HEK293T (cell line): ENCODE results near the gene BCORL1.

ENCODE experiments used
- BHLHE40 ChIP-seq: fragments of 450-650 bp; IDR thresholded peaks from 2 replicates; pipeline ENCODE4 v1.6.1; 2016; ENCODE audit warnings: mild to moderate bottlenecking, moderate library complexity, borderline replicate concordance
- ELF4 ChIP-seq: fragments of 450-650 bp; IDR thresholded peaks from 2 replicates; pipeline ENCODE4 v1.6.1; 2017; ENCODE audit warnings: antibody characterized with exemption
- FOXA1 ChIP-seq: fragments of 450-650 bp; IDR thresholded peaks from 2 replicates; pipeline ENCODE4 v1.6.1; 2016; ENCODE audit warnings: mild to moderate bottlenecking
- FOXK2 ChIP-seq: fragments of 450-650 bp; IDR thresholded peaks from 2 replicates; pipeline ENCODE4 v1.6.1; 2016; ENCODE audit warnings: mild to moderate bottlenecking
- FOXM1 ChIP-seq: fragments of 450-650 bp; IDR thresholded peaks from 2 replicates; pipeline ENCODE4 v1.6.1; 2017; ENCODE audit warnings: mild to moderate bottlenecking, borderline replicate concordance
- HDGF ChIP-seq: fragments of 450-650 bp; IDR thresholded peaks from 2 replicates; pipeline ENCODE4 v1.6.1; 2017; ENCODE audit warnings: antibody characterized with exemption, borderline replicate concordance
- L3MBTL2 ChIP-seq: fragments of 450-650 bp; conservative IDR thresholded peaks from 2 replicates; pipeline ENCODE4 v1.6.1; 2016; ENCODE audit warnings: mild to moderate bottlenecking
- LEF1 ChIP-seq: fragments of 450-650 bp; IDR thresholded peaks from 2 replicates; pipeline ENCODE4 v1.6.1; 2017; ENCODE audit warnings: mild to moderate bottlenecking, borderline replicate concordance
- NFRKB ChIP-seq: fragments of 450-650 bp; IDR thresholded peaks from 2 replicates; pipeline ENCODE4 v1.6.1; 2016; ENCODE audit warnings: mild to moderate bottlenecking, moderate library complexity
- SP1 ChIP-seq: fragments of 450-650 bp; IDR thresholded peaks from 2 replicates; pipeline ENCODE4 v1.6.1; 2017
- SUZ12 ChIP-seq: fragments of 450-650 bp; IDR thresholded peaks from 2 replicates; pipeline ENCODE4 v1.6.1; 2016; ENCODE audit warnings: mild to moderate bottlenecking
- TARDBP ChIP-seq: fragments of 450-650 bp; IDR thresholded peaks from 2 replicates; pipeline ENCODE4 v1.6.1; 2016
- ZNF384 ChIP-seq: fragments of 450-650 bp; IDR thresholded peaks from 2 replicates; pipeline ENCODE4 v1.6.1; 2016

- TF ChIP-seq FOXK2 (no peak), BHLHE40 (no peak), SP1 (no peak), ELF4 (no peak), ZNF384 (no peak), FOXM1 (no peak; the same call in 1 of the 2 replicates), NFRKB (no peak), FOXA1 (no peak), LEF1 (no peak), TARDBP (no peak), L3MBTL2 (0 out of 2 replicates have a peak, but pooled peaks have one; percentile 20), HDGF (no peak), SUZ12 (no peak)
These were observed 49.6 kb upstream of the BCORL1 start for GRCh38 chrX:129932821-129933321.
